Pancreas (tissue), 10 donors: Measurements from ENCODE around the gene PPP5C. TPM values are rescaled to one million over a fixed set of nuclear protein-coding genes. Genes with fewer than 3 reads are reported as not detected.

Experiments used
- ATAC-seq, 4 donors: fragments of 200-7000 bp; cut with Tn5 transposase; one replicate each; pipeline versions ENCODE4 v1.8.0 to v1.9.1; 2020; ENCODE audit warnings: mild to moderate bottlenecking in 4 of 4, moderate library complexity in 4 of 4
- DNase-seq, 6 donors: peaks; one replicate each; pipeline ENCODE4 v3.0.0-alpha.2; 2020
- FAIRE-seq: peaks from 2 replicates; lab custom pipeline; 2012; peaks lifted over from hg19 to GRCh38; lab: Jason Lieb, UNC
- H3K27ac ChIP-seq, 4 donors: fragments of 200-600 bp; sonication (generic); 1 replicate in 3 of 4; 2 replicates in 1 of 4; pipeline versions ENCODE4 v1.5.0 to v1.8.0; 2020
- H3K27me3 ChIP-seq, 4 donors: fragments of 200-600 bp; one replicate each; pipeline ENCODE4 v1.8.0; 2021
- H3K36me3 ChIP-seq, 3 donors: fragments of 200-600 bp; sonication (generic) in 1 of 3; one replicate each; pipeline versions ENCODE4 v1.5.0 to v1.8.0; 2020 to 2021
- H3K4me1 ChIP-seq, 3 donors: fragments of 200-600 bp; one replicate each; pipeline ENCODE4 v1.8.0; 2021
- H3K4me3 ChIP-seq, 4 donors: fragments of 200-600 bp; sonication (generic) in 2 of 4; one replicate each; pipeline versions ENCODE4 v1.5.0 to v1.8.0; 2020 to 2021
- H3K9me3 ChIP-seq, 4 donors: fragments of 200-600 bp; one replicate each; pipeline ENCODE4 v1.8.0; 2021
- CTCF ChIP-seq, 4 donors: fragments of 200-600 bp; sonication (generic) in 3 of 4; IDR thresholded peaks; one replicate each; pipeline versions ENCODE4 v1.5.0 to v1.8.0; 2021; ENCODE audit warnings: antibody characterized with exemption in 4 of 4
- WGBS, 2 donors: extraction: QIAGEN DNeasy Blood & Tissue Kit; methylation state at CpG; one replicate each; pipeline ENCODE4 v1.1.7; 2013; 5-methylcytosine and 5-hydroxymethylcytosine counted together
- intact Hi-C, 3 donors: fragments of 100-400 bp; cut with DNase I; formaldehyde crosslinking; loops; one replicate each; pipeline versions ENCODE4 v1.11.1 to v1.14.2; 2022
- polyA plus RNA-seq, 2 donors: library from polyadenylated mRNA; stranded (reverse); fragments of 200-250 nt; gene quantifications; one replicate each; pipeline ENCODE4 v1.2.3, GENCODE V29; 2013
- total RNA-seq, 6 donors: library from RNA; stranded (reverse); fragmentation: NEBNext Ultra II Directional in 4 of 6; extraction: Animal tissue kit (Norgen Biotek cat#: 25700) in 4 of 6; gene quantifications; one replicate each; pipeline versions ENCODE4 v1.2.1 to v1.2.4, GENCODE V29; 2021 to 2023
- donor health status: healthy with polysubstance abuse.
- donor health status: DM: no; HTN: no; CAD: no; lungs with moderate emphysema.
- donor health status: DM: no; HTN: no; CAD: no.
- donor health status: control.
- donor health status: control.
- donor health status: Bipolar disorder and iron deficiency.
- donor health status: DM: yes; HTN: yes; CAD: no.
- donor health status: DM: no; HTN: no; CAD: no.
- donor health status: DM: no; HTN: no; CAD: no.
- donor health status: DM: yes; HTN: yes; CAD: no.

The PPP5C gene
- total and polyA plus RNA-seq, 8 donors: 16.7 to 53.9 (median 23.8) TPM

- no peak overlapping the region for H3K27ac ChIP-seq
- H3K27me3 ChIP-seq: no peaks in the 10 kb centered on the region
- FAIRE-seq (no peak), ATAC-seq (peak in 3 of 4 donors; percentile 18 to 88 (median 24)), DNase-seq (peak in 2 of 6 donors; percentile 54 to 67)
- H3K36me3 ChIP-seq: peaks cover 4 to 29% (median 5%) of the 10 kb centered on the region in 3 donors
- no peaks in the 10 kb centered on the region for H3K4me1 ChIP-seq
- no peak for TF ChIP-seq CTCF (IDR thresholded peaks at IDR 0.05)
- no peaks in the 10 kb centered on the region for H3K9me3 ChIP-seq
- WGBS, 2 donors: 53 to 70% methylated on average over 7 of the region's 7 CpGs
- intact Hi-C loops: no loop called here
- H3K4me3 ChIP-seq: no peak overlapping the region
Measured at GRCh38 chr19:46383846-46384245, 37.0 kb downstream of the PPP5C start.

GRCh38 chr19:46384396-46384795 lies 37.5 kb downstream of the PPP5C start:
- no peak for TF ChIP-seq CTCF (IDR thresholded peaks at IDR 0.05)
- DNase-seq: peak in 1 of 6 donors; percentile 30

GRCh38 chr19:46385636-46386035 lies 38.7 kb downstream of the PPP5C start:
- Histone ChIP-seq H3K4me3 (no peak overlapping the region), H3K9me3 (no peaks in the 10 kb centered on the region), H3K4me1 (no peaks in the 10 kb centered on the region), H3K27ac (no peak overlapping the region), H3K27me3 (no peaks in the 10 kb centered on the region), H3K36me3 (peaks cover 4 to 30% (median 15%) of the 10 kb centered on the region in 3 donors)
- ATAC-seq (no peak), FAIRE-seq (no peak), DNase-seq (no peak)
- intact Hi-C loops: no loop called here
- WGBS, 2 donors: 89 to 92% methylated on average over 11 of the region's 11 CpGs
- TF ChIP-seq CTCF (IDR thresholded peaks at IDR 0.05): no peak

More at GRCh38 chr19:46384396-46384795, 37.5 kb downstream of the PPP5C start:
- Histone ChIP-seq H3K27ac (no peak overlapping the region), H3K27me3 (no peaks in the 10 kb centered on the region), H3K4me3 (no peak overlapping the region), H3K4me1 (no peaks in the 10 kb centered on the region), H3K36me3 (peaks cover 4 to 29% (median 5%) of the 10 kb centered on the region in 3 donors), H3K9me3 (no peaks in the 10 kb centered on the region)
- 91 to 94% methylated on average over 11 of the region's 11 CpGs for WGBS, 2 donors
- FAIRE-seq (no peak), ATAC-seq (no peak)
- intact Hi-C loops: no loop called here

GRCh38 chr19:46386151-46386550 lies 39.3 kb downstream of the PPP5C start:
- intact Hi-C loops: no loop called here
- DNase-seq (peak in 2 of 6 donors; percentile 36 to 57), FAIRE-seq (no peak), ATAC-seq (no peak)
- H3K27ac ChIP-seq: no peak overlapping the region
- WGBS, 2 donors: 89 to 94% methylated on average over 8 to 10 of the region's 10 CpGs
- H3K9me3 ChIP-seq: no peaks in the 10 kb centered on the region
- peaks cover 4 to 35% (median 19%) of the 10 kb centered on the region in 3 donors for H3K36me3 ChIP-seq
- no peaks in the 10 kb centered on the region for H3K27me3 ChIP-seq
- H3K4me3 ChIP-seq: no peak overlapping the region
- TF ChIP-seq CTCF (IDR thresholded peaks at IDR 0.05): no peak
- no peaks in the 10 kb centered on the region for H3K4me1 ChIP-seq

- no peak overlapping the region for H3K4me3 ChIP-seq
- no peaks in the 10 kb centered on the region for H3K9me3 ChIP-seq
- no peak overlapping the region for H3K27ac ChIP-seq
- no peaks in the 10 kb centered on the region for H3K27me3 ChIP-seq
- intact Hi-C loops: no loop called here
- H3K4me1 ChIP-seq: no peaks in the 10 kb centered on the region
- no peak for ATAC-seq
- peaks cover 4 to 36% (median 22%) of the 10 kb centered on the region in 3 donors for H3K36me3 ChIP-seq
- no peak for TF ChIP-seq CTCF (IDR thresholded peaks at IDR 0.05)
- peak in 1 of 6 donors; percentile 49 for DNase-seq
- WGBS, 2 donors: 94% methylated on average over 30 of the region's 30 CpGs
- no peak for FAIRE-seq
Measured at GRCh38 chr19:46386996-46387712, 40.3 kb downstream of the PPP5C start.
